ENCODE measurements around the gene TVP23C. TPM values are rescaled to one million over a fixed set of nuclear protein-coding genes. Genes with fewer than 3 reads are reported as not detected.

The TVP23C gene
- total RNA-seq: 46.4 TPM

GRCh38 chr17:15563375-15563857, at the start of gene TVP23C:
Gene TVP23C (minus strand): TSS chr17:15563483. CDS start chr17:15563448, 35 bp downstream.

GRCh38 chr17:15467592-15467991, 95.7 kb downstream of the TVP23C start, which contains the start of gene CDRT4:
Gene CDRT4 (minus strand): TSS chr17:15467621. CDS start chr17:15440238, 27,383 bp downstream.

Small RNA genes lying within 50 kb of the gene (small RNA-seq; reads per million reads assigned to genes)
- gene AC005838.1 (not detected), gene RF00090 (not detected)

Other genes with a start within 250 kb of the TVP23C start
- gene TEKT3, start 221.9 kb downstream of the TVP23C start, total RNA-seq: 1.4 TPM
- 17.1 TPM for gene CDRT4, start 95.9 kb downstream of the TVP23C start, total RNA-seq
- 0.69 TPM for gene FBXW10B, start 56.2 kb upstream of the TVP23C start, total RNA-seq
- gene TRIM16, start 120.8 kb upstream of the TVP23C start, total RNA-seq: 50.1 TPM
- gene ZNF286A, start 136.3 kb upstream of the TVP23C start, total RNA-seq: 108 TPM
- 0.23 TPM for gene TBC1D26, start 168.8 kb upstream of the TVP23C start, total RNA-seq

Measured in diencephalon (tissue), 1 donor.